GM23338 (cell line): ENCODE measurements around the gene MAPK9. TPM values are rescaled to one million over a fixed set of nuclear protein-coding genes. Genes with fewer than 3 reads are reported as not detected.
A peak's percentile ranks its signal among the peaks of the same experiment; 100 is the strongest.
"Not testable (repeated sequence)": the region's sequence is repeated elsewhere in the genome, so short reads cannot be mapped to it uniquely, and the experiment has no call there.

Experiments used
- ATAC-seq: fragments of 200-7000 bp; cut with Tn5 transposase; 3 replicates; pipeline ENCODE4 v1.9.1; 2020
- DNase-seq: peaks from one replicate; pipeline ENCODE4 v3.0.0-alpha.2; 2015; ENCODE audit warnings: low spot score
- H2AFZ ChIP-seq: fragments of 200-600 bp; sonication (generic); 2 replicates; pipeline ENCODE4 v1.8.0; 2016; ENCODE audit warnings: antibody characterized with exemption, mild to moderate bottlenecking, moderate library complexity
- H3F3A ChIP-seq: fragments of 200-600 bp; sonication (generic); replicated peaks from 2 replicates; pipeline ENCODE4 v1.8.0; 2017; ENCODE audit warnings: antibody characterized with exemption, mixed run types, low read depth
- H3K27ac ChIP-seq: fragments of 200-600 bp; sonication (generic); 2 replicates; pipeline ENCODE4 v1.6.1; 2016; ENCODE audit warnings: low read depth
- H3K27me3 ChIP-seq: fragments of 200-600 bp; sonication (generic); 2 replicates; pipeline ENCODE4 v1.8.0; 2016; ENCODE audit warnings: mild to moderate bottlenecking, mixed run types, moderate library complexity; ENCODE audit not compliant: insufficient read depth
- H3K36me3 ChIP-seq: fragments of 200-600 bp; sonication (generic); 2 replicates; pipeline ENCODE4 v1.8.0; 2016; ENCODE audit warnings: mild to moderate bottlenecking; ENCODE audit not compliant: insufficient read depth
- H3K4me1 ChIP-seq: fragments of 200-600 bp; sonication (generic); 2 replicates; pipeline ENCODE4 v1.8.0; 2016; ENCODE audit warnings: mild to moderate bottlenecking, moderate library complexity; ENCODE audit not compliant: insufficient read depth
- H3K4me2 ChIP-seq: fragments of 200-600 bp; sonication (generic); 2 replicates; pipeline ENCODE4 v1.7.1; 2017; ENCODE audit warnings: mixed run types
- H3K4me3 ChIP-seq: fragments of 200-600 bp; sonication (generic); 2 replicates; pipeline ENCODE4 v1.6.1; 2016; ENCODE audit warnings: mixed run types
- H3K79me2 ChIP-seq: fragments of 200-600 bp; sonication (generic); replicated peaks from 2 replicates; pipeline ENCODE4 v1.8.0; 2017; ENCODE audit warnings: mild to moderate bottlenecking; ENCODE audit not compliant: insufficient read depth
- H3K9me2 ChIP-seq: fragments of 200-600 bp; sonication (generic); 2 replicates; pipeline ENCODE4 v1.8.0; 2017; ENCODE audit not compliant: insufficient read depth
- H4K20me1 ChIP-seq: fragments of 200-600 bp; sonication (generic); replicated peaks from 2 replicates; pipeline ENCODE4 v1.8.0; 2017; ENCODE audit warnings: mild to moderate bottlenecking; ENCODE audit not compliant: insufficient read depth
- H3K27ac Mint-ChIP-seq: 2 replicates; pipeline ENCODE4 v1.8.0; 2020; ENCODE audit warnings: inconsistent platforms, mild to moderate bottlenecking, moderate library complexity, mixed read lengths
- H3K27me3 Mint-ChIP-seq: 3 replicates; pipeline ENCODE4 v1.8.0; 2022; ENCODE audit warnings: low read depth, mild to moderate bottlenecking, moderate library complexity, mixed read lengths, inconsistent platforms; ENCODE audit not compliant: insufficient read depth, poor library complexity
- H3K36me3 Mint-ChIP-seq: 3 replicates; pipeline ENCODE4 v1.8.0; 2021; ENCODE audit warnings: low read depth, mild to moderate bottlenecking, inconsistent platforms, moderate library complexity, mixed read lengths
- H3K4me1 Mint-ChIP-seq: 3 replicates; pipeline ENCODE4 v1.8.0; 2020; ENCODE audit warnings: mild to moderate bottlenecking, inconsistent platforms, mixed read lengths
- H3K4me3 Mint-ChIP-seq: 3 replicates; pipeline ENCODE4 v1.8.0; 2021; ENCODE audit warnings: moderate library complexity, mild to moderate bottlenecking, inconsistent platforms, mixed read lengths
- H3K9me3 Mint-ChIP-seq: 3 replicates; pipeline ENCODE4 v1.8.0; 2020; ENCODE audit warnings: moderate library complexity, mild to moderate bottlenecking, inconsistent platforms, mixed read lengths
- CREB1 ChIP-seq: fragments of 250-450 bp; sonication (Bioruptor Pico); IDR thresholded peaks from 2 replicates; pipeline ENCODE4 v1.5.0; 2020; ENCODE audit warnings: low read depth, mild to moderate bottlenecking, moderate library complexity
- EZH2phosphoT487 ChIP-seq: fragments of 200-600 bp; sonication (generic); IDR thresholded peaks from one replicate; pipeline ENCODE4 v1.8.1; 2018; ENCODE audit warnings: antibody characterized with exemption; ENCODE audit not compliant: unreplicated experiment
- JUNB ChIP-seq: IDR thresholded peaks from one replicate; pipeline ENCODE4 v1.6.1; 2016; ENCODE audit warnings: antibody characterized with exemption; ENCODE audit not compliant: unreplicated experiment
- POLR2AphosphoS5 ChIP-seq: IDR thresholded peaks from 2 replicates; pipeline ENCODE4 v1.6.1; 2016; ENCODE audit warnings: antibody characterized with exemption, low read depth
- REST ChIP-seq: IDR thresholded peaks from one replicate; pipeline ENCODE4 v1.6.1; 2018; ENCODE audit warnings: antibody characterized with exemption; ENCODE audit not compliant: unreplicated experiment
- STAT1 ChIP-seq: IDR thresholded peaks from one replicate; pipeline ENCODE4 v1.6.1; 2016; ENCODE audit warnings: antibody characterized with exemption; ENCODE audit not compliant: unreplicated experiment
- ZNF114 ChIP-seq: fragments of 250-450 bp; sonication (Bioruptor Pico); IDR thresholded peaks from 2 replicates; pipeline ENCODE4 v1.5.0; 2020; ENCODE audit warnings: mild to moderate bottlenecking, moderate library complexity
- ZNF331 ChIP-seq: fragments of 250-450 bp; sonication (Bioruptor Pico); IDR thresholded peaks from 2 replicates; pipeline ENCODE4 v1.5.0; 2020; ENCODE audit warnings: low read depth, mild to moderate bottlenecking, moderate library complexity
- polyA plus RNA-seq: library from polyadenylated mRNA; unstranded; fragments of >200 nt; fragmentation: Nextera tagmentation; extraction: Ambion mirVana; gene quantifications from 2 replicates; pipeline ENCODE4 v1.2.1, GENCODE V29; 2016
- total RNA-seq: library from RNA; depleted of rRNA; stranded (reverse); fragments of >200 nt; shearing (Covaris generic); gene quantifications from 2 replicates; pipeline ENCODE4 v1.2.3, GENCODE V29; 2014
- TF ChIP-seq, protein P1 (sequence below): fragments of 250-450 bp; sonication (Bioruptor Pico); IDR thresholded peaks from 2 replicates; pipeline ENCODE4 v1.5.0; 2020; ENCODE audit warnings: mild to moderate bottlenecking, moderate library complexity
- TF ChIP-seq, protein P2 (sequence below), 2 experiments: fragments of 200-600 bp in 1 of 2; sonication (generic) in 1 of 2; conservative IDR thresholded peaks; 2 replicates each; pipeline versions ENCODE4 v1.5.1 to v1.6.1; 2016 to 2017; ENCODE audit warnings: antibody characterized with exemption in 2 of 2, low read depth in 2 of 2, mild to moderate bottlenecking in 2 of 2, moderate library complexity in 1 of 2

Gene MAPK9
- total and polyA plus RNA-seq, 2 experiments from 2014 or later: 16.8 to 37.0 TPM

DNA sequence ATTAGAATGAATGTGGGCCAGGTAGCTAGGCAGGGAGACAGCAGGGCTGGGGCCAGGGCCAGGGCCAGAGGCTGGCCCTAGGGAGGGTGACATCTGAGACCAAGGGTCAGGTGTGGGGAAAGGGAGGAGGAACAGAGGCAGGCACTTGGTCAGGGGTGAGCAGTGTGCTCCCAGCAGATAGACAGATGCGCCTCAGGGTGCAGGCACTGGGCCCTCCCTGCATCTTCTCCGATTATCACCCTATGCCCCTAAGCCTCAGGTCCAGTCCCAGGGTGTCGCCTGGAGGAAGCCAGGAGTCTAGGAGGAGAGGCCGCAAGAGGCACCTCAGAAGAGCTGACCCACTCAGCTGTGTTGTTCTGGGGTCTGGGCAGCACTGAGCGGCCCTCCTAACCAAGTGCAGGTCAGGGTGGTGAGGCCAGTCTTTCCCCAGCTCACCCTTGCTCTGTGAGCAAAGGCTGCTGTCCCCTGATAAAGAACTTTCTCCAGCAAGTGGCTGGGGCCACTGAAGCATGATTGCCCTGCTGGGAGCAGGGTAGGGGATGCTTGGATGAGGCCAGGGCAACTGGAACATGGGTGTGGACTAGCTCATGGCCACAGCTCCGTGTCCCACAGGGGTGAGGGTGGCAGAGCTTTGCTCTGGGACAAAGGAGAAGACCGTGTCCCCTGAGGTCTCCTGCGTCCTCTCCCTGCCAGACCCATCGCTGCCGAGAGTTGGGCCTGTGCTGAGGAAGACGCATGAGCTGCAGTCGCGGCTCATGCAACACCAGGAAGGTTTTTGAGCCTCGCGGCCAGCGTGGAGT is 80.7 kb downstream of the MAPK9 start (continued):
- TF ChIP-seq, protein P1, sequence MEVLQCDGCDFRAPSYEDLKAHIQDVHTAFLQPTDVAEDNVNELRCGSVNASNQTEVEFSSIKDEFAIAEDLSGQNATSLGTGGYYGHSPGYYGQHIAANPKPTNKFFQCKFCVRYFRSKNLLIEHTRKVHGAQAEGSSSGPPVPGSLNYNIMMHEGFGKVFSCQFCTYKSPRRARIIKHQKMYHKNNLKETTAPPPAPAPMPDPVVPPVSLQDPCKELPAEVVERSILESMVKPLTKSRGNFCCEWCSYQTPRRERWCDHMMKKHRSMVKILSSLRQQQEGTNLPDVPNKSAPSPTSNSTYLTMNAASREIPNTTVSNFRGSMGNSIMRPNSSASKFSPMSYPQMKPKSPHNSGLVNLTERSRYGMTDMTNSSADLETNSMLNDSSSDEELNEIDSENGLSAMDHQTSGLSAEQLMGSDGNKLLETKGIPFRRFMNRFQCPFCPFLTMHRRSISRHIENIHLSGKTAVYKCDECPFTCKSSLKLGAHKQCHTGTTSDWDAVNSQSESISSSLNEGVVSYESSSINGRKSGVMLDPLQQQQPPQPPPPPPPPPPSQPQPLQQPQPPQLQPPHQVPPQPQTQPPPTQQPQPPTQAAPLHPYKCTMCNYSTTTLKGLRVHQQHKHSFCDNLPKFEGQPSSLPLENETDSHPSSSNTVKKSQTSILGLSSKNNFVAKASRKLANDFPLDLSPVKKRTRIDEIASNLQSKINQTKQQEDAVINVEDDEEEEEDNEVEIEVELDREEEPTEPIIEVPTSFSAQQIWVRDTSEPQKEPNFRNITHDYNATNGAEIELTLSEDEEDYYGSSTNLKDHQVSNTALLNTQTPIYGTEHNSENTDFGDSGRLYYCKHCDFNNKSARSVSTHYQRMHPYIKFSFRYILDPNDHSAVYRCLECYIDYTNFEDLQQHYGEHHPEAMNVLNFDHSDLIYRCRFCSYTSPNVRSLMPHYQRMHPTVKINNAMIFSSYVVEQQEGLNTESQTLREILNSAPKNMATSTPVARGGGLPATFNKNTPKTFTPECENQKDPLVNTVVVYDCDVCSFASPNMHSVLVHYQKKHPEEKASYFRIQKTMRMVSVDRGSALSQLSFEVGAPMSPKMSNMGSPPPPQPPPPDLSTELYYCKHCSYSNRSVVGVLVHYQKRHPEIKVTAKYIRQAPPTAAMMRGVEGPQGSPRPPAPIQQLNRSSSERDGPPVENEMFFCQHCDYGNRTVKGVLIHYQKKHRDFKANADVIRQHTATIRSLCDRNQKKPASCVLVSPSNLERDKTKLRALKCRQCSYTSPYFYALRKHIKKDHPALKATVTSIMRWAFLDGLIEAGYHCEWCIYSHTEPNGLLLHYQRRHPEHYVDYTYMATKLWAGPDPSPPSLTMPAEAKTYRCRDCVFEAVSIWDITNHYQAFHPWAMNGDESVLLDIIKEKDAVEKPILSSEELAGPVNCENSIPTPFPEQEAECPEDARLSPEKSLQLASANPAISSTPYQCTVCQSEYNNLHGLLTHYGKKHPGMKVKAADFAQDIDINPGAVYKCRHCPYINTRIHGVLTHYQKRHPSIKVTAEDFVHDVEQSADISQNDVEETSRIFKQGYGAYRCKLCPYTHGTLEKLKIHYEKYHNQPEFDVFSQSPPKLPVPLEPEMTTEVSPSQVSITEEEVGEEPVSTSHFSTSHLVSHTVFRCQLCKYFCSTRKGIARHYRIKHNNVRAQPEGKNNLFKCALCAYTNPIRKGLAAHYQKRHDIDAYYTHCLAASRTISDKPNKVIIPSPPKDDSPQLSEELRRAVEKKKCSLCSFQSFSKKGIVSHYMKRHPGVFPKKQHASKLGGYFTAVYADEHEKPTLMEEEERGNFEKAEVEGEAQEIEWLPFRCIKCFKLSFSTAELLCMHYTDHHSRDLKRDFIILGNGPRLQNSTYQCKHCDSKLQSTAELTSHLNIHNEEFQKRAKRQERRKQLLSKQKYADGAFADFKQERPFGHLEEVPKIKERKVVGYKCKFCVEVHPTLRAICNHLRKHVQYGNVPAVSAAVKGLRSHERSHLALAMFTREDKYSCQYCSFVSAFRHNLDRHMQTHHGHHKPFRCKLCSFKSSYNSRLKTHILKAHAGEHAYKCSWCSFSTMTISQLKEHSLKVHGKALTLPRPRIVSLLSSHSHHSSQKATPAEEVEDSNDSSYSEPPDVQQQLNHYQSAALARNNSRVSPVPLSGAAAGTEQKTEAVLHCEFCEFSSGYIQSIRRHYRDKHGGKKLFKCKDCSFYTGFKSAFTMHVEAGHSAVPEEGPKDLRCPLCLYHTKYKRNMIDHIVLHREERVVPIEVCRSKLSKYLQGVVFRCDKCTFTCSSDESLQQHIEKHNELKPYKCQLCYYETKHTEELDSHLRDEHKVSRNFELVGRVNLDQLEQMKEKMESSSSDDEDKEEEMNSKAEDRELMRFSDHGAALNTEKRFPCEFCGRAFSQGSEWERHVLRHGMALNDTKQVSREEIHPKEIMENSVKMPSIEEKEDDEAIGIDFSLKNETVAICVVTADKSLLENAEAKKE: no peak
- TF ChIP-seq, protein P2, sequence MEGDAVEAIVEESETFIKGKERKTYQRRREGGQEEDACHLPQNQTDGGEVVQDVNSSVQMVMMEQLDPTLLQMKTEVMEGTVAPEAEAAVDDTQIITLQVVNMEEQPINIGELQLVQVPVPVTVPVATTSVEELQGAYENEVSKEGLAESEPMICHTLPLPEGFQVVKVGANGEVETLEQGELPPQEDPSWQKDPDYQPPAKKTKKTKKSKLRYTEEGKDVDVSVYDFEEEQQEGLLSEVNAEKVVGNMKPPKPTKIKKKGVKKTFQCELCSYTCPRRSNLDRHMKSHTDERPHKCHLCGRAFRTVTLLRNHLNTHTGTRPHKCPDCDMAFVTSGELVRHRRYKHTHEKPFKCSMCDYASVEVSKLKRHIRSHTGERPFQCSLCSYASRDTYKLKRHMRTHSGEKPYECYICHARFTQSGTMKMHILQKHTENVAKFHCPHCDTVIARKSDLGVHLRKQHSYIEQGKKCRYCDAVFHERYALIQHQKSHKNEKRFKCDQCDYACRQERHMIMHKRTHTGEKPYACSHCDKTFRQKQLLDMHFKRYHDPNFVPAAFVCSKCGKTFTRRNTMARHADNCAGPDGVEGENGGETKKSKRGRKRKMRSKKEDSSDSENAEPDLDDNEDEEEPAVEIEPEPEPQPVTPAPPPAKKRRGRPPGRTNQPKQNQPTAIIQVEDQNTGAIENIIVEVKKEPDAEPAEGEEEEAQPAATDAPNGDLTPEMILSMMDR (conservative IDR thresholded peaks at IDR 0.05; ENCODE audit: low read depth in 2 of 2): no peak
- TF ChIP-seq REST (no peak), ZNF114 (CRISPR knock-in tag) (no peak), POLR2AphosphoS5 (no peak), ZNF331 (CRISPR knock-in tag) (no peak), EZH2phosphoT487 (no peak), CREB1 (CRISPR knock-in tag) (no peak), JUNB (no peak), STAT1 (no peak)

DNA sequence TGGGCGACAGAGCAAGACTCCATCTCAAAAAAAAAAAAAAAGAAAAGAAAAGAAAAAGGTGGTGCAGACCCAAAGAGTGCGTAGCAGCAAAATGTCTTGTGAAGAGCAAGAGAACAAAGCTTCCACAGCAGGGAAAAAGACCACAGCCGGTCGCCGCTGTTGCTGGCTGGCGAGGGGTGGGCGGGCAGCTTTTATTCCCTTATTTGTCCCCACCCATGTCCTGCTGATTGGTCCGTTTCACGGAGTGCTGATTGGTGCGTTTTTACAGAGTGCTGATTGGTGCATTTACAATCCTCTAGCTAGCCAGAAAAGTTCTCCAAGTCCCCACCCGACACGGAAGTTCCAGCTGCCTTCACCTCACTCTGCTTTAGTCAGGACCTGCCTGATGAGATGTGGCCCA is 81.8 kb downstream of the MAPK9 start:
- not testable (repeated sequence) for H3K27ac ChIP-seq, H3K4me1 ChIP-seq, H3K9me3 Mint-ChIP-seq, H3K4me3 ChIP-seq, ATAC-seq, DNase-seq, H4K20me1 ChIP-seq, H3K36me3 Mint-ChIP-seq, H3K9me2 ChIP-seq, H2AFZ ChIP-seq, H3K79me2 ChIP-seq, H3K36me3 ChIP-seq, H3K4me1 Mint-ChIP-seq, H3K4me2 ChIP-seq, H3K27ac Mint-ChIP-seq
- H3F3A ChIP-seq: 0 out of 2 replicates have a peak, but pooled peaks cover 13% of the 10 kb centered on the region
- H3K27me3 ChIP-seq: peaks cover 37% of the 10 kb centered on the region
- Mint-ChIP-seq H3K4me3 (peak overlapping the region; percentile 30; the same call in 1 of the 3 replicates), H3K27me3 (peaks cover 30% of the 10 kb centered on the region)
